Keratinocyte (primary cell): ENCODE data around the gene MIER3.

Experiments used
- EZH2 ChIP-seq: IDR thresholded peaks from one replicate; pipeline ENCODE4 v1.6.1; 2012; ENCODE audit warnings: inconsistent platforms, mild to moderate bottlenecking, low read length, moderate library complexity
- TF ChIP-seq, protein P1 (sequence below), 3 experiments: IDR thresholded peaks in 1 of 3; conservative IDR thresholded peaks in 1 of 3; optimal IDR thresholded peaks in 1 of 3; 2 replicates in 2 of 3; 3 replicates in 1 of 3; pipeline versions ENCODE3 to v1.5.1; 2011; ENCODE audit warnings: low read length in 3 of 3, mild to moderate bottlenecking in 3 of 3, moderate library complexity in 2 of 3, control low read depth in 1 of 3, inconsistent platforms in 1 of 3; ENCODE audit not compliant: insufficient read depth in 2 of 3; ENCODE audit errors: extremely low read depth in 1 of 3

DNA sequence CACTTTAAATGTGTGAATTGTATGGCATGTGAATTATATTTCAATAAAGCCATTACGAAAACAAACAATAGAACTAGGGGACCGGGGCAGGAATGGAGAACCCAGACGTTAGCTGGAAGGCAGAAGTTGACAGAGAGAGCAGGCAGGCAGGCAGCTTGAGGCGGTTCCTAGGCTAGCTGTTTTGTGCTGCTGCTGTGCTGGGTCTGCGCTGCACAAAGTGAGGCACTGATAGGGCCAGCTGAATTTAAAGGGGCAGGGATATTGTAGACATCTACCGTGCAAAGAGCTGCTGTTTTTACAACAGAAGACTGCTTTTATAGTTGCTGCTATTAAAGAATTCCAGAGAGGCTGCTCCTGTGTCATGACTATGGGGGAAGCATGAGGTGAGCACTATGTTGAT, 21.6 kb upstream of the MIER3 start:
- TF ChIP-seq EZH2: no peak
- TF ChIP-seq, protein P1, sequence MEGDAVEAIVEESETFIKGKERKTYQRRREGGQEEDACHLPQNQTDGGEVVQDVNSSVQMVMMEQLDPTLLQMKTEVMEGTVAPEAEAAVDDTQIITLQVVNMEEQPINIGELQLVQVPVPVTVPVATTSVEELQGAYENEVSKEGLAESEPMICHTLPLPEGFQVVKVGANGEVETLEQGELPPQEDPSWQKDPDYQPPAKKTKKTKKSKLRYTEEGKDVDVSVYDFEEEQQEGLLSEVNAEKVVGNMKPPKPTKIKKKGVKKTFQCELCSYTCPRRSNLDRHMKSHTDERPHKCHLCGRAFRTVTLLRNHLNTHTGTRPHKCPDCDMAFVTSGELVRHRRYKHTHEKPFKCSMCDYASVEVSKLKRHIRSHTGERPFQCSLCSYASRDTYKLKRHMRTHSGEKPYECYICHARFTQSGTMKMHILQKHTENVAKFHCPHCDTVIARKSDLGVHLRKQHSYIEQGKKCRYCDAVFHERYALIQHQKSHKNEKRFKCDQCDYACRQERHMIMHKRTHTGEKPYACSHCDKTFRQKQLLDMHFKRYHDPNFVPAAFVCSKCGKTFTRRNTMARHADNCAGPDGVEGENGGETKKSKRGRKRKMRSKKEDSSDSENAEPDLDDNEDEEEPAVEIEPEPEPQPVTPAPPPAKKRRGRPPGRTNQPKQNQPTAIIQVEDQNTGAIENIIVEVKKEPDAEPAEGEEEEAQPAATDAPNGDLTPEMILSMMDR (optimal IDR thresholded peaks at IDR 0.05 in 1 of 3, IDR thresholded peaks at IDR 0.05 in 1 of 3, conservative IDR thresholded peaks at IDR 0.05 in 1 of 3; ENCODE audit: extremely low read depth in 1 of 3, insufficient read depth in 2 of 3, low read length in 3 of 3): no peak
